ENCODE data around the gene KIFC3. TPM values are rescaled to one million over a fixed set of nuclear protein-coding genes. Genes with fewer than 3 reads are reported as not detected.

The KIFC3 gene
- total RNA-seq, 1 donor from 2014 or later, result 96.9 TPM

DNA sequence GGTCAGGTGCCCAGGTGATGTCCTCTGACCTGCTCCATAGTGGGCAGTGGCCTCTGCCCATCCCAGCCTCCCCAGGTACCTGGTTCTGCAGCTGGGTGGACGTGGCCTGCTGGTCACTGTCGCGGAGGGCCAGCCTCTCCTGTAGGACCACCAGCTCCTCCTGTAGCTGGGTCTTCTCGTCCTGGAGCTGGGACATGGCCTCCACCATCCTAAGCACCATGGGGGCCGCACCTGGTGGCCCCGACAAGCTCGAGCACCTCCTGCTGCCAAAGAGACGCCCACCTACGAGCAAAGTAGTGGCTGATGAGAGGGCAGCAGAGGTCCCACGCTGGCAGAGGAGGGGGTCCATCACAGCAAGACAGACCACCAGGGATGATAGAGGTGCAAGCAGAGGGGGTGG, 16.9 kb downstream of the KIFC3 start:
- Mint-ChIP-seq H3K4me1 (ENCODE audit: low read depth, unreplicated experiment) (peaks cover 6% of the 10 kb centered on the region), H3K27me3 (ENCODE audit: low read depth, unreplicated experiment) (no peaks in the 10 kb centered on the region), H3K27ac (ENCODE audit: unreplicated experiment) (no peak overlapping the region), H3K36me3 (ENCODE audit: low read depth, unreplicated experiment) (peaks cover 26% of the 10 kb centered on the region), H3K4me3 (ENCODE audit: unreplicated experiment) (no peak overlapping the region), H3K9me3 (ENCODE audit: unreplicated experiment) (no peaks in the 10 kb centered on the region)
- H2AFZ ChIP-seq (ENCODE audit: low read depth, low read length), result no peak overlapping the region
- DNase-seq (ENCODE audit: low read depth) (no peak), FAIRE-seq (no peak)
- H3K4me2 ChIP-seq (ENCODE audit: low read length), result no peak overlapping the region
- peaks cover 8% of the 10 kb centered on the region for H3K36me3 ChIP-seq (ENCODE audit: insufficient read depth, low read length)
- H3K9ac ChIP-seq (ENCODE audit: low read length), result no peak overlapping the region
- TF ChIP-seq CTCF (IDR thresholded peaks at IDR 0.05; ENCODE audit: insufficient read depth, low read depth, low read length) (no peak), EZH2 (IDR thresholded peaks at IDR 0.05; ENCODE audit: insufficient read depth, low read length) (no peak)
- peaks cover 17% of the 10 kb centered on the region for H3K4me1 ChIP-seq (ENCODE audit: insufficient read depth, low read length)
- H3K4me3 ChIP-seq (ENCODE audit: insufficient read depth, low read depth, low read length), result no peak overlapping the region
- H3K27ac ChIP-seq (ENCODE audit: low read depth, low read length), result no peak overlapping the region
- peaks cover 65% of the 10 kb centered on the region for H4K20me1 ChIP-seq (ENCODE audit: insufficient read depth, low read length)
- H3K27me3 ChIP-seq (ENCODE audit: insufficient read depth, low read length), result no peaks in the 10 kb centered on the region
- H3K9me3 ChIP-seq (ENCODE audit: insufficient read depth, low read depth, low read length), result no peaks in the 10 kb centered on the region
- peaks cover 22% of the 10 kb centered on the region for H3K79me2 ChIP-seq (ENCODE audit: insufficient read depth, low read length)

- peaks cover 17% of the 10 kb centered on the region for H3K4me1 ChIP-seq (ENCODE audit: insufficient read depth, low read length)
- no peaks in the 10 kb centered on the region for H3K9me3 Mint-ChIP-seq (ENCODE audit: unreplicated experiment)
- H3K27ac ChIP-seq (ENCODE audit: low read depth, low read length), result no peak overlapping the region
- peaks cover 24% of the 10 kb centered on the region for H3K36me3 Mint-ChIP-seq (ENCODE audit: low read depth, unreplicated experiment)
- H3K36me3 ChIP-seq (ENCODE audit: insufficient read depth, low read length), result peaks cover 5% of the 10 kb centered on the region
- H3K9ac ChIP-seq (ENCODE audit: low read length), result no peak overlapping the region
- peaks cover 6% of the 10 kb centered on the region for H3K4me1 Mint-ChIP-seq (ENCODE audit: low read depth, unreplicated experiment)
- peaks cover 69% of the 10 kb centered on the region for H4K20me1 ChIP-seq (ENCODE audit: insufficient read depth, low read length)
- H3K27me3 Mint-ChIP-seq (ENCODE audit: low read depth, unreplicated experiment), result no peaks in the 10 kb centered on the region
- no peak overlapping the region for H3K27ac Mint-ChIP-seq (ENCODE audit: unreplicated experiment)
- H3K27me3 ChIP-seq (ENCODE audit: insufficient read depth, low read length), result no peaks in the 10 kb centered on the region
- peaks cover 22% of the 10 kb centered on the region for H3K79me2 ChIP-seq (ENCODE audit: insufficient read depth, low read length)
- no peak overlapping the region for H3K4me3 ChIP-seq (ENCODE audit: insufficient read depth, low read depth, low read length)
- no peak overlapping the region for H2AFZ ChIP-seq (ENCODE audit: low read depth, low read length)
- H3K4me3 Mint-ChIP-seq (ENCODE audit: unreplicated experiment), result no peak overlapping the region
- TF ChIP-seq EZH2 (IDR thresholded peaks at IDR 0.05; ENCODE audit: insufficient read depth, low read length) (no peak), CTCF (IDR thresholded peaks at IDR 0.05; ENCODE audit: insufficient read depth, low read depth, low read length) (no peak)
- H3K9me3 ChIP-seq (ENCODE audit: insufficient read depth, low read depth, low read length), result no peaks in the 10 kb centered on the region
- no peak for FAIRE-seq
- no peak overlapping the region for H3K4me2 ChIP-seq (ENCODE audit: low read length)
- DNase-seq (ENCODE audit: low read depth), result no peak
Measured at GRCh38 chr16:57784334-57784733, 18.0 kb downstream of the KIFC3 start.

DNA sequence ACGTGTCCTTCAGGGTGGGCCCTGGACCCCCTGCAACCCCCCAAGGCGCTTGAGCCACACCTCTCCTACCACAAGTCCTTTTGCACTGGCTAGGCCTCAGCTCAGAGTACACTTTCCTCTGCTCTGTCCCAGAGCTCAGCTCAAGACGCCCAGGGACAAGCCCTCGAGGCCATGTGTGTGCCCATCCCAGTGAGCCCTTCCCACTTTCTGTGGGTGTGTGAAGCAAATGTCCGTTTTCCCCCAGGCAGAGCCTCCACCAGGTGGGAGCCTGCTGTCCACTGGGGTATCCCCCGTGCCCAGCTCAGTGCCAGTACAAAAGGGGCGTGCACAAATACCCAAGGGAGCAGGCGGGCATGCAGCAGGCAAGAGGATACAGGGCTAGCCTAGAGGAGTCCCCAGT, 18.4 kb downstream of the KIFC3 start:
- TF ChIP-seq CTCF (IDR thresholded peaks at IDR 0.05; ENCODE audit: insufficient read depth, low read depth, low read length), result no peak
- no peak for TF ChIP-seq EZH2 (IDR thresholded peaks at IDR 0.05; ENCODE audit: insufficient read depth, low read length)
- Histone ChIP-seq H3K4me2 (ENCODE audit: low read length) (no peak overlapping the region), H3K4me3 (ENCODE audit: insufficient read depth, low read depth, low read length) (no peak overlapping the region), H3K9ac (ENCODE audit: low read length) (no peak overlapping the region), H3K4me1 (ENCODE audit: insufficient read depth, low read length) (peaks cover 17% of the 10 kb centered on the region), H3K27me3 (ENCODE audit: insufficient read depth, low read length) (no peaks in the 10 kb centered on the region), H3K36me3 (ENCODE audit: insufficient read depth, low read length) (peaks cover 4% of the 10 kb centered on the region), H3K79me2 (ENCODE audit: insufficient read depth, low read length) (peaks cover 22% of the 10 kb centered on the region), H4K20me1 (ENCODE audit: insufficient read depth, low read length) (peaks cover 66% of the 10 kb centered on the region), H3K9me3 (ENCODE audit: insufficient read depth, low read depth, low read length) (no peaks in the 10 kb centered on the region), H2AFZ (ENCODE audit: low read depth, low read length) (no peak overlapping the region), H3K27ac (ENCODE audit: low read depth, low read length) (no peak overlapping the region)
- Mint-ChIP-seq H3K27ac (ENCODE audit: unreplicated experiment) (no peak overlapping the region), H3K27me3 (ENCODE audit: low read depth, unreplicated experiment) (no peaks in the 10 kb centered on the region), H3K4me3 (ENCODE audit: unreplicated experiment) (no peak overlapping the region), H3K4me1 (ENCODE audit: low read depth, unreplicated experiment) (peaks cover 8% of the 10 kb centered on the region), H3K36me3 (ENCODE audit: low read depth, unreplicated experiment) (peaks cover 23% of the 10 kb centered on the region), H3K9me3 (ENCODE audit: unreplicated experiment) (no peaks in the 10 kb centered on the region)
- FAIRE-seq, result no peak
- DNase-seq (ENCODE audit: low read depth), result no peak
